Measurements from ENCODE around the gene INCENP.

DNA sequence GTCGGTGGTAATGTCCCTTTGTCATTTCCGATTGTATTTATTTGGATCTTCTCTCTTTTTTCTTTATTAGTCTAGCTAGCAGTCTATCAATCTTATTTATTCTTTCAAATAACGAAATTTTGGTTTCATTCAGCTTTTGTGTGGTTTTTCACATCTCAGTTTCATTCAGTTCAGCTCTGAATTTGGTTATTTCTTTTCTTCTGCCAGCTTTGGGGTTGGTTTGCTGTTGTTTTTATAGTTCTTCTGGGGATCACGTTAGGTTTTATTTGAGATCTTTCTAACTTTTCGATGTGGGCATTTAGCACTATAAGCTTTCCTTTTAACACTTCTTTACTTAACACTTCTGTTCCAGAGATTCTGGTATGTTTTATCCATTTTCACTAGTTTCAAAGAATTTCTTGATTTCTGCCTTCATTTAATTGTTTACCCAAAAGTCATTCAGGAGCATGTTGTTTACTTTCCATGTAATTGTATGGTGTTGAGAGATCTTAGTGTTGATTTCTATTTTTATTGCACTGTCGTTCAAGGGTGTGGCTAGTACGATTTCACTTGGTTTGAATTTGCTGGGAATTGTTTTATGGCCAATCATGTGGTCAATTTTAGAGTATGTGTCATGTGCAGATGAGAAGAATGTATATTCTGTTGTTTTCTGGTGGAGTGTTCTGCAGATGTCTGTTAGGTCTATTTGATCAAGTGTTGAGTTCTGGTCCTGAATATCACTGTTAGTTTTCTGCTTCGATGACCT, 58.5 kb downstream of the INCENP start:
- no peak for TF ChIP-seq EZH2 (IDR thresholded peaks at IDR 0.05; ENCODE audit: borderline replicate concordance, insufficient read depth, low read depth, low read length, poor library complexity, severe bottlenecking)
- TF ChIP-seq, protein P1, sequence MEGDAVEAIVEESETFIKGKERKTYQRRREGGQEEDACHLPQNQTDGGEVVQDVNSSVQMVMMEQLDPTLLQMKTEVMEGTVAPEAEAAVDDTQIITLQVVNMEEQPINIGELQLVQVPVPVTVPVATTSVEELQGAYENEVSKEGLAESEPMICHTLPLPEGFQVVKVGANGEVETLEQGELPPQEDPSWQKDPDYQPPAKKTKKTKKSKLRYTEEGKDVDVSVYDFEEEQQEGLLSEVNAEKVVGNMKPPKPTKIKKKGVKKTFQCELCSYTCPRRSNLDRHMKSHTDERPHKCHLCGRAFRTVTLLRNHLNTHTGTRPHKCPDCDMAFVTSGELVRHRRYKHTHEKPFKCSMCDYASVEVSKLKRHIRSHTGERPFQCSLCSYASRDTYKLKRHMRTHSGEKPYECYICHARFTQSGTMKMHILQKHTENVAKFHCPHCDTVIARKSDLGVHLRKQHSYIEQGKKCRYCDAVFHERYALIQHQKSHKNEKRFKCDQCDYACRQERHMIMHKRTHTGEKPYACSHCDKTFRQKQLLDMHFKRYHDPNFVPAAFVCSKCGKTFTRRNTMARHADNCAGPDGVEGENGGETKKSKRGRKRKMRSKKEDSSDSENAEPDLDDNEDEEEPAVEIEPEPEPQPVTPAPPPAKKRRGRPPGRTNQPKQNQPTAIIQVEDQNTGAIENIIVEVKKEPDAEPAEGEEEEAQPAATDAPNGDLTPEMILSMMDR (IDR thresholded peaks at IDR 0.05), result no peak

Data from B cell (primary cell).